ENCODE results near the gene GTPBP6.

The GTPBP6 gene

GRCh38 chrX:318739-319578, at the start of gene GTPBP6:
GTPBP6 (minus strand) TSS chrX:318796; CDS start chrX:318787, 9 bp downstream.
- DNase-seq: no peak

- DNase-seq: no peak
Measured at GRCh38 chrX:367866-368265, 49.3 kb upstream of the GTPBP6 start.

- no peak for DNase-seq
Measured at GRCh38 chrX:367349-367748, 48.8 kb upstream of the GTPBP6 start.

- DNase-seq: no peak
Measured at GRCh38 chrX:363621-364375, 45.2 kb upstream of the GTPBP6 start.

- no peak for DNase-seq
Measured at GRCh38 chrX:362937-363620, 44.5 kb upstream of the GTPBP6 start.

GRCh38 chrX:362351-362750, 43.8 kb upstream of the GTPBP6 start:
- no peak for DNase-seq

GRCh38 chrX:361231-362145, 42.9 kb upstream of the GTPBP6 start:
- DNase-seq: no peak

GRCh38 chrX:360496-361150, 42.0 kb upstream of the GTPBP6 start:
- DNase-seq: no peak

GRCh38 chrX:358651-359143, 40.1 kb upstream of the GTPBP6 start:
- DNase-seq: no peak

- peak in 2 of 56 donors; percentile 2 to 10 for DNase-seq
Measured at GRCh38 chrX:357693-358471, 39.3 kb upstream of the GTPBP6 start.

- no peak for DNase-seq
Measured at GRCh38 chrX:357035-357692, 38.6 kb upstream of the GTPBP6 start.

GRCh38 chrX:356385-357034, 37.9 kb upstream of the GTPBP6 start:
- no peak for DNase-seq

GRCh38 chrX:355329-356050, 36.9 kb upstream of the GTPBP6 start:
- DNase-seq: no peak

GRCh38 chrX:353566-354535, 35.3 kb upstream of the GTPBP6 start:
- DNase-seq: no peak

GRCh38 chrX:352582-353314, 34.2 kb upstream of the GTPBP6 start:
- no peak for DNase-seq

- DNase-seq: no peak
Measured at GRCh38 chrX:352181-352580, 33.6 kb upstream of the GTPBP6 start.
